H1 (cell line): ENCODE data around the gene RGS5. TPM values are rescaled to one million over a fixed set of nuclear protein-coding genes. Genes with fewer than 3 reads are reported as not detected.
A peak's percentile ranks its signal among the peaks of the same experiment; 100 is the strongest.

Experiments used
- CTCF ChIA-PET: fragments of 300-600 bp; sonication (Branson Sonifier 250); formaldehyde crosslinking; loops from one replicate; lab custom pipeline; 2021; ENCODE audit not compliant: partially characterized antibody; lab: Charles Lee
- POLR2A ChIA-PET: fragments of 300-600 bp; sonication (Branson Sonifier 250); formaldehyde crosslinking; loops from one replicate; lab custom pipeline; 2021; ENCODE audit warnings: inconsistent platforms; ENCODE audit not compliant: partially characterized antibody; lab: Charles Lee
- DNase-seq, 2 experiments: peaks; one replicate each; pipeline versions ENCODE4 v3.0.0 to v3.0.0-alpha.2; 2010 to 2022; ENCODE audit warnings: low spot score in 2 of 2, low read depth in 1 of 2, mixed read lengths in 1 of 2
- FAIRE-seq: peaks from 2 replicates; lab custom pipeline; 2011; peaks lifted over from hg19 to GRCh38; lab: Jason Lieb, UNC
- H2AFZ ChIP-seq: 2 replicates; pipeline ENCODE4 v1.8.1; 2012; ENCODE audit warnings: low read length, inconsistent platforms
- H2AK5ac ChIP-seq: 2 replicates; pipeline ENCODE4 v1.6.1; 2013; ENCODE audit warnings: low read depth, low read length
- H2BK120ac ChIP-seq: replicated peaks from 2 replicates; pipeline ENCODE3; 2013; ENCODE audit warnings: low read depth, low read length, inconsistent platforms
- H2BK12ac ChIP-seq: 2 replicates; pipeline ENCODE4 v1.6.1; 2013; ENCODE audit warnings: low read depth, low read length
- H2BK15ac ChIP-seq: 2 replicates; pipeline ENCODE4 v1.6.1; 2013; ENCODE audit warnings: low read length
- H2BK20ac ChIP-seq: 2 replicates; pipeline ENCODE4 v1.6.1; 2013; ENCODE audit warnings: low read length
- H2BK5ac ChIP-seq: 2 replicates; pipeline ENCODE4 v1.6.1; 2013; ENCODE audit warnings: low read depth, low read length
- H3K14ac ChIP-seq: 2 replicates; pipeline ENCODE4 v1.6.1; 2013; ENCODE audit warnings: inconsistent platforms; ENCODE audit not compliant: insufficient read length
- H3K18ac ChIP-seq: 2 replicates; pipeline ENCODE4 v1.6.1; 2013; ENCODE audit warnings: low read length; ENCODE audit errors: extremely low read depth
- H3K23ac ChIP-seq: 2 replicates; pipeline ENCODE4 v1.6.1; 2013; ENCODE audit warnings: inconsistent platforms; ENCODE audit not compliant: insufficient read length
- H3K23me2 ChIP-seq: 2 replicates; pipeline ENCODE4 v1.6.1; 2013; ENCODE audit warnings: low read depth, low read length
- H3K27ac ChIP-seq: 2 replicates; pipeline ENCODE4 v1.6.1; 2011; ENCODE audit warnings: low read depth, low read length, inconsistent platforms
- H3K27me3 ChIP-seq, 4 experiments: replicated peaks in 1 of 4; 1 replicate in 1 of 4; 2 replicates in 3 of 4; pipeline versions ENCODE4 v1.6.1 to v1.8.1; 2011 to 2013; ENCODE audit warnings: low read length in 3 of 4, mild to moderate bottlenecking in 3 of 4, inconsistent platforms in 2 of 4, mixed read lengths in 2 of 4, moderate library complexity in 1 of 4; ENCODE audit not compliant: control insufficient read depth in 3 of 4, insufficient read depth in 3 of 4; ENCODE audit errors: extremely low read depth in 1 of 4
- H3K36me3 ChIP-seq, 4 experiments: 2 replicates each; pipeline versions ENCODE4 v1.6.1 to v1.8.1; 2011 to 2013; ENCODE audit warnings: mild to moderate bottlenecking in 4 of 4, low read length in 3 of 4, moderate library complexity in 2 of 4, control low read depth in 1 of 4, inconsistent platforms in 1 of 4; ENCODE audit not compliant: insufficient read depth in 4 of 4, control insufficient read depth in 2 of 4
- H3K4ac ChIP-seq: replicated peaks from 2 replicates; pipeline ENCODE3; 2013; ENCODE audit warnings: low read length, low read depth, mixed read lengths, inconsistent platforms; ENCODE audit not compliant: insufficient read length
- H3K4me1 ChIP-seq, 4 experiments: replicated peaks in 1 of 4; 1 replicate in 1 of 4; 2 replicates in 3 of 4; pipeline versions ENCODE4 v1.6.1 to v1.8.1; 2011 to 2013; ENCODE audit warnings: low read length in 3 of 4, inconsistent platforms in 2 of 4, mixed read lengths in 1 of 4; ENCODE audit not compliant: insufficient read depth in 4 of 4, control insufficient read depth in 3 of 4
- H3K4me2 ChIP-seq, 2 experiments: 2 replicates each; pipeline versions ENCODE4 v1.6.1 to v1.8.1; 2011 to 2013; ENCODE audit warnings: low read depth in 2 of 2, low read length in 2 of 2, control low read depth in 1 of 2, inconsistent platforms in 1 of 2, mild to moderate bottlenecking in 1 of 2; ENCODE audit not compliant: insufficient read depth in 1 of 2
- H3K4me3 ChIP-seq, 4 experiments: fragments of 200-600, 300-600 bp in 1 of 4; sonication (generic), shearing (Covaris generic), sonication (Bioruptor Twin) in 1 of 4; 2 replicates each; pipeline versions ENCODE4 v1.5.1 to v1.8.1; 2011 to 2016; ENCODE audit warnings: low read length in 4 of 4, low read depth in 3 of 4, control low read depth in 2 of 4, inconsistent platforms in 2 of 4, mild to moderate bottlenecking in 2 of 4, mixed read lengths in 1 of 4, moderate library complexity in 1 of 4; ENCODE audit not compliant: insufficient read depth in 2 of 4; ENCODE audit errors: extremely low read depth in 1 of 4
- H3K56ac ChIP-seq: replicated peaks from 2 replicates; pipeline ENCODE3; 2013; ENCODE audit warnings: low read depth, mild to moderate bottlenecking, mixed read lengths, low read length, inconsistent platforms; ENCODE audit not compliant: insufficient read length
- H3K79me1 ChIP-seq: 2 replicates; pipeline ENCODE4 v1.6.1; 2013; ENCODE audit warnings: low read depth, low read length, control low read depth
- H3K79me2 ChIP-seq, 2 experiments: 2 replicates each; pipeline versions ENCODE4 v1.6.1 to v1.8.1; 2012 to 2013; ENCODE audit warnings: low read length in 2 of 2, mild to moderate bottlenecking in 2 of 2, inconsistent platforms in 1 of 2; ENCODE audit not compliant: insufficient read depth in 2 of 2, control insufficient read depth in 1 of 2
- H3K9ac ChIP-seq, 4 experiments: replicated peaks in 1 of 4; 1 replicate in 1 of 4; 2 replicates in 3 of 4; pipeline versions ENCODE4 v1.6.1 to v1.8.1; 2011 to 2013; ENCODE audit warnings: low read depth in 3 of 4, low read length in 3 of 4, control low read depth in 2 of 4, mild to moderate bottlenecking in 2 of 4, moderate library complexity in 2 of 4, inconsistent platforms in 1 of 4; ENCODE audit errors: extremely low read depth in 1 of 4
- H3K9me3 ChIP-seq, 2 experiments: 2 replicates each; pipeline versions ENCODE4 v1.6.1 to v1.8.1; 2012 to 2013; ENCODE audit warnings: mild to moderate bottlenecking in 2 of 2, moderate library complexity in 2 of 2, control low read depth in 1 of 2, inconsistent platforms in 1 of 2, low read depth in 1 of 2, low read length in 1 of 2, mixed read lengths in 1 of 2; ENCODE audit not compliant: insufficient read depth in 2 of 2
- H4K20me1 ChIP-seq, 2 experiments: replicated peaks in 1 of 2; 2 replicates each; pipeline versions ENCODE3 to v1.8.1; 2011 to 2013; ENCODE audit warnings: inconsistent platforms in 2 of 2, low read length in 2 of 2, mild to moderate bottlenecking in 1 of 2; ENCODE audit not compliant: insufficient read depth in 2 of 2, control insufficient read depth in 1 of 2
- H4K5ac ChIP-seq: 2 replicates; pipeline ENCODE4 v1.6.1; 2013; ENCODE audit warnings: low read length, low read depth, mixed read lengths, inconsistent platforms; ENCODE audit not compliant: insufficient read length
- H4K8ac ChIP-seq: 2 replicates; pipeline ENCODE4 v1.8.0; 2013; ENCODE audit warnings: mild to moderate bottlenecking, moderate library complexity, low read length, inconsistent platforms; ENCODE audit not compliant: insufficient read depth; ENCODE audit errors: extremely low read depth
- H4K91ac ChIP-seq: replicated peaks from 2 replicates; pipeline ENCODE3; 2013; ENCODE audit warnings: low read length, mixed read lengths, inconsistent platforms; ENCODE audit not compliant: insufficient read length
- CTCF ChIP-seq, 3 experiments: IDR thresholded peaks; 1 replicate in 2 of 3; 2 replicates in 1 of 3; pipeline versions ENCODE4 v1.5.1 to v1.6.1; 2011; ENCODE audit warnings: low read length in 3 of 3, mild to moderate bottlenecking in 3 of 3, inconsistent platforms in 2 of 3, low read depth in 1 of 3, moderate library complexity in 1 of 3; ENCODE audit not compliant: insufficient read depth in 1 of 3; ENCODE audit errors: control extremely low read depth in 1 of 3
- HDAC2 ChIP-seq, 2 experiments: fragments of 300-600 bp in 1 of 2; sonication (generic) in 1 of 2; IDR thresholded peaks; 2 replicates each; pipeline ENCODE4 v1.6.1; 2011 to 2012; ENCODE audit warnings: low read depth in 2 of 2, low read length in 2 of 2, mild to moderate bottlenecking in 2 of 2, moderate library complexity in 2 of 2, borderline replicate concordance in 1 of 2, inconsistent platforms in 1 of 2
- RAD21 ChIP-seq, 2 experiments: IDR thresholded peaks in 1 of 2; conservative IDR thresholded peaks in 1 of 2; 2 replicates each; pipeline ENCODE4 v1.6.1; 2011; ENCODE audit warnings: low read depth in 2 of 2, low read length in 2 of 2, improper control_type of control experiment in 1 of 2, inconsistent platforms in 1 of 2, mild to moderate bottlenecking in 1 of 2, moderate library complexity in 1 of 2
- RBBP5 ChIP-seq: IDR thresholded peaks from 2 replicates; pipeline ENCODE4 v1.7.1; 2012; ENCODE audit warnings: low read depth, mild to moderate bottlenecking, inconsistent platforms, low read length, moderate library complexity, borderline replicate concordance
- RNF2 ChIP-seq: fragments of 200-900, 300-1000 bp; sonication (generic); IDR thresholded peaks from 2 replicates; pipeline ENCODE4 v1.7.1; 2016; ENCODE audit warnings: borderline replicate concordance, low read depth, mild to moderate bottlenecking, antibody characterized with exemption, low read length; ENCODE audit not compliant: poor library complexity, severe bottlenecking; ENCODE audit errors: missing control alignments
- SP2 ChIP-seq: IDR thresholded peaks from 2 replicates; pipeline ENCODE4 v1.6.1; 2012; ENCODE audit warnings: mild to moderate bottlenecking, low read length, inconsistent platforms
- WGBS, 2 experiments: shearing (Covaris generic) in 1 of 2; methylation state at CpG; one replicate each; pipeline versions ENCODE4 v1.1.6 to v1.1.7; 2013 to 2015; ENCODE audit warnings: low lambda C conversion rate in 2 of 2, mixed read lengths in 2 of 2, inconsistent platforms in 1 of 2, low coverage in 1 of 2, missing lambda C conversion rate in 1 of 2; ENCODE audit not compliant: insufficient replicate concordance in 2 of 2, insufficient coverage in 1 of 2, insufficient read length in 1 of 2; ENCODE audit errors: extremely low coverage in 1 of 2, missing lambda C conversion rate in 1 of 2; 5-methylcytosine and 5-hydroxymethylcytosine counted together
- polyA plus RNA-seq, 7 experiments: library from polyadenylated mRNA; depleted of rRNA in 3 of 7; stranded (reverse) in 5 of 7; unstranded in 2 of 7; fragments of >200 nt in 5 of 7; fragments of 200-250 nt in 2 of 7; gene quantifications; 1 replicate in 5 of 7; 2 replicates in 1 of 7; 4 replicates in 1 of 7; pipeline versions ENCODE4 v1.2.1 to v1.2.3, GENCODE V29; 2011 to 2013; ENCODE audit warnings: missing spikeins in 2 of 7, mixed read lengths in 2 of 7
- total RNA-seq: library from RNA; stranded (reverse); fragmentation: NEBNext Ultra II Directional; extraction: Animal tissue kit (Norgen Biotek cat#: 25700); gene quantifications from 2 replicates; pipeline ENCODE4 v1.2.1, GENCODE V29; 2021

RGS5 gene
- total and polyA plus RNA-seq, 2 of the 8 experiments (the other 6 are each of a cell fraction or from before 2014, with no cell fraction given): 75.5 to 103 TPM

GRCh38 chr1:163174524-163175437 is 27.9 kb downstream of the RGS5 start:
- CTCF ChIA-PET: interaction anchor here (0.7 to 4.4 kb wide), 30 partner anchors 9 to 331 kb away, joined by 3 to 32 read pairs (median 4); partner anchors contain the start of gene RGS4
- H3K79me2 ChIP-seq: no peaks in the 10 kb centered on the region
- TF ChIP-seq RAD21 (IDR thresholded peaks at IDR 0.05 in 1 of 2, conservative IDR thresholded peaks at IDR 0.05 in 1 of 2; ENCODE audit: low read depth in 2 of 2, low read length in 2 of 2) (peak; percentile 74 to 76), CTCF (IDR thresholded peaks at IDR 0.05; ENCODE audit: control extremely low read depth in 1 of 3, insufficient read depth in 1 of 3, low read depth in 1 of 3, low read length in 3 of 3) (peak; percentile 64 to 78 (median 72)), SP2 (no peak), HDAC2 (IDR thresholded peaks at IDR 0.05; ENCODE audit: borderline replicate concordance in 1 of 2, low read depth in 2 of 2, low read length in 2 of 2) (no peak), RNF2 (no peak), RBBP5 (no peak)

More at GRCh38 chr1:163174524-163175437, 27.9 kb downstream of the RGS5 start:
- Histone ChIP-seq H4K8ac (no peak overlapping the region), H4K5ac (no peak overlapping the region), H4K20me1 (no peaks in the 10 kb centered on the region), H3K9ac (no peak overlapping the region), H2BK5ac (no peak overlapping the region), H3K18ac (no peak overlapping the region; the same call in 1 of the 2 replicates), H2BK20ac (no peak overlapping the region), H3K4me3 (no peak overlapping the region), H3K4me1 (no peaks in the 10 kb centered on the region; a peak in 1 of 7 replicates), H3K56ac (no peak overlapping the region), H2BK12ac (no peak overlapping the region), H4K91ac (no peak overlapping the region), H3K79me1 (no peaks in the 10 kb centered on the region), H3K9me3 (no peaks in the 10 kb centered on the region), H2BK120ac (no peak overlapping the region), H3K4me2 (no peak overlapping the region), H2BK15ac (no peak overlapping the region), H3K23me2 (no peaks in the 10 kb centered on the region), H3K4ac (no peak overlapping the region), H3K14ac (no peak overlapping the region), H3K27ac (no peak overlapping the region), H3K36me3 (no peaks in the 10 kb centered on the region), H2AK5ac (no peak overlapping the region), H3K23ac (no peak overlapping the region), H2AFZ (peak overlapping the region; percentile 47), H3K27me3 (no peaks in the 10 kb centered on the region)
- POLR2A ChIA-PET: interaction anchor here (1.3 kb wide), 1 partner anchor 28 kb away, joined by 3 read pairs; the partner anchor contains the start of gene RGS5
- DNase-seq (peak; percentile 19 to 77), FAIRE-seq (peak; percentile 78)
- WGBS, 2 experiments: 68% methylated on average over 18 of the region's 18 CpGs; no CpG with 5 or more reads in 1 of the 2 experiments
